ENCODE measurements around the gene SRPRA.
"Not testable (repeated sequence)": the region's sequence is repeated elsewhere in the genome, so short reads cannot be mapped to it uniquely, and the experiment has no call there.

Gene SRPRA
- total RNA-seq, result 56.1 to 173 (median 87.9) reads per million in 18 experiments

DNA sequence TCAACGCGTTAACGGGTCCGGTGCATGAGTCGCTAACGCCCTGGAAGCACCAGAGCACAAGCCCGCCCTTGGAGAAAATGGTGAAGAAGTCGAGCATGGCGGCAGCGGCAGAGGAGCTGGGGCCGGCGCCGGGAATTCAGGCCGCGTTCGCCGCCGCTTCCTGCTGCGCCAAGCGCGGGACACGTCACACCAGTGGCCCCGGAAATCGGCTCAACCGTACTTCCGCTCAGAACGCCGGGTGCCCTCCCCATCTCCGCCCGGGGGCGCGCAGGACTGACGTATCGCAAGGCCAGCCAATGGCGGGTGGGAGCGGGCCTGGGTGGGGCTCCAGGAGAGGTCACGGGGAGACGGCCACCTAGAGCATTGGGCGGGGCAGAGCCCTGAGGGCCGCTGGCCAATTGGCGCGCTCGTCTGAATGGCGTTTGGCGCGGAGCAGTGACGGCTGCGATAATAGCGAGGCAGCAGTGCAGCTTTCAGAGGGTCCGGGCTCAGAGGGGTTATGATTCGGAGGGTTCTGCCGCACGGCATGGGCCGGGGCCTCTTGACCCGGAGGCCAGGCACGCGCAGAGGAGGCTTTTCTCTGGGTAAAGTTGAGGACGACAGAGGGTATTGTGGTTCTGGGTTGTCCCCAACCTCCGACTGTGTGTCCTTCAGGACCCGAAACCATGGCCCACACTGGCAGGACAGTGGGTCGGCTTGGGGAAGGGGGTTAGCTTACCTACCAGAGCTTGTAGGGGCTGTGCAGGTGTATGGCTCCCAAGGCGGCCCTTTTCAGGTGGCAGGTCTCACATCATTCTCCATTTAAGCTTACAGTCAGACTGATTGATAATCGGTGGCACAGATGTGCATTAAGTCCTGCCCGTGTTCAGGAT lies at the start of gene SRPRA, which contains the start of gene FOXRED1:
Gene SRPRA, minus strand, starts transcription at position 188 of the 872 bp plus-strand sequence. Its CDS starts 91 bp downstream, at position 97.
Gene FOXRED1, plus strand, starts transcription at position 447 of the 872 bp plus-strand sequence. Its CDS starts 53 bp downstream, at position 500.
- peak; percentile 99 to 100 for DNase-seq

GRCh38 chr11:126317756-126318573 lies 49.3 kb upstream of the SRPRA start:
- DNase-seq, result no peak

DNA sequence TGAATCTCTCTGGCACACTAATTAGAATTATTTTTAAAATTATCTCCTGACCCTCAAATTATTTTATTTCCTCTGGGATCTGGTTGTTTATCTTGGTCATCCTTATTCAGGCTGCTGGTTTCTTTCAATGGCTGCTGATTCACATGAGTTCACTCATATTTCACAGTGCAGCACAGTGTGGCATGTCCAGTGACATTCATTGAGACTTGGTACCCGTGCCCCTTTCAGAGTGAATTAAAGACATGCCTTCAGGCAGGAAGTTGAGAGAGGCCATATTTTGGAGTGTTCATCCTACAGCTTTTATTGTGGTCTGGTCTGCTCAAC lies 48.7 kb upstream of the SRPRA start:
- DNase-seq, result no peak

GRCh38 chr11:126313826-126314225 lies 45.1 kb upstream of the SRPRA start:
- no peak for DNase-seq

DNA sequence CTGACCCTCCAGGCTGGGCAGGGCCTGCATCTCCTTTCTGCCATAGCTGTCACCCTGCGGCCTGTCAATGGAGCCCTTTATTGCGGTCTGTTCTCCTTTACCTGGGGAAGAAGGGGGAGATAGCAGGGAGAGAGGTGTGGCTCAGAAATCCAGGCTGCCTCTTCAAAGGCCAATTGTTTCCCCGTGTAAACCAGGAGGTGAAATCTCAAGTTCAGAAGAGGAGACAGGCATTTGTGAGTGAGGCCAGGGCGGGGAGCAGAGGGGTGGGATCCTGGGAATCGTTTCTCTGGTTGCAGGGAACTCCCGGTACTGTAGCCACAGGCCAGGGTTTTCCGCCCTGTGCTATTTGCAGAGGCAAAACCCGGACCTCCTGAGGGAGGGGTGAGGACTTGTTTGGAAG lies 44.3 kb upstream of the SRPRA start:
- DNase-seq, result no peak

DNA sequence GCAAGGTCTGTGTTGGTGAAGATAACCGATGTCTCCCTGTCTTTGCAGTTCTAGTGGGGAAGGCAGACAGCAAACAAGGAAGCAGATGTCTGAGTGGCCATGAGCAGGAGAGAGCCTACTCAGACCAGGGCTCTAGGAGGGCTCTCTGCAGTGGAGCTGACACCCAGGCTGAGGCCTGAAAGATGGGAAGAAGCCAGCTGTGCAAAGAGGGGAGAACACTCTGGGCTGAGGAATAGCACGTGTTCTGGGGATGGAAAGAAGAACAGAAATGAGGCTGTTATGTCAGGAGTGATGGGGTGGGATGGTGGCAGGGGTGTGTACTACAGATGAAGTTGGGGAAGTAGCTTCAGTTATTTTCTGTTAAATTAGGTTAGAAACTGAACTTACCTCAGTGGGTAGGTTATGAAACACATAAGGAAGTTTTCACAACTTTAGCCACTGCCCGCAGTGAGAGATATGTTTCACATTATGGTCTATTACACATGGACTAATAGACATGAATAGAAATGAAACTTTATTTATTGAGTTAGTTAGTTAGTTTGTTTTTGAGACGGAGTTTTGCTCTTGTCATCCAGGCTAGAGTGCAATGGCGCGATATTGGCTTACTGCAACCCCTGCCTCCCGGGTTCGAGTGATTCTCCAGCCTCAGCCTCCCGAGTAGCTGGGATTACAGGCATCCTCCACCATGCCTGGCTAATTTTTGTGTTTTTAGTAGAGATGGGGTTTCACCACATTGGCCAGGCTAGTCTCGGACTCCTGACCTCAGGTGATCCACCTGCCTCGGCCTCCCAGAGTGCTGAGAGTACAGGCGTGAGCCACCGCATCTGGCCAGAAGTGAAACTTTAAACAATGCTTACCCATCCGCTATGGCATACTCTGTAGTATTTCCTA lies 43.0 kb upstream of the SRPRA start:
- peak; percentile 72 to 88 for DNase-seq

- DNase-seq, result no peak
Measured at GRCh38 chr11:126310992-126311310, 42.3 kb upstream of the SRPRA start.

- peak; percentile 68 for DNase-seq
Measured at GRCh38 chr11:126310200-126310991, 41.7 kb upstream of the SRPRA start.

GRCh38 chr11:126308771-126309170 lies 40.1 kb upstream of the SRPRA start:
- not testable (repeated sequence) for DNase-seq

DNA sequence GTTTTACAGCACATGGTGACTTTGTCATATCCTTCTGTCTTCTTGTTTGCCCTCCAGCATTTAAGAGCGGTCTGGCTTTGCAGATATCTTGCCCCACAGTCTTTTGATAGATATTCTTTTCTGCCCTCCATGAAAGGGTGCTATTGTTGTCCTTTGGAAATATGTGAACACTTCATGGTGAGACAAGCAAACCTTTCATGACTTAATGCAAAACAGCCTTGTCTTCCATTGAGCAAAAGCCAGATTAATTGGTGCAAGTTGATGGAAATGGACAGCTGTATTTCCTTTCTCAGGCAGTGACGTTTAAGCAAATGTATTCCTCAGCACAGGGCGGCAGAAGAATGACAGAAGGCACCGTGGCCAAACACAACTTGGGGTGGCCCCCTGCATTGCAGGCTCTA lies 39.6 kb upstream of the SRPRA start:
- DNase-seq, result no peak

GRCh38 chr11:126307706-126308105 lies 39.0 kb upstream of the SRPRA start:
- DNase-seq, result peak; percentile 34 to 38

- no peak for DNase-seq
Measured at GRCh38 chr11:126305699-126306098, 37.0 kb upstream of the SRPRA start.

DNA sequence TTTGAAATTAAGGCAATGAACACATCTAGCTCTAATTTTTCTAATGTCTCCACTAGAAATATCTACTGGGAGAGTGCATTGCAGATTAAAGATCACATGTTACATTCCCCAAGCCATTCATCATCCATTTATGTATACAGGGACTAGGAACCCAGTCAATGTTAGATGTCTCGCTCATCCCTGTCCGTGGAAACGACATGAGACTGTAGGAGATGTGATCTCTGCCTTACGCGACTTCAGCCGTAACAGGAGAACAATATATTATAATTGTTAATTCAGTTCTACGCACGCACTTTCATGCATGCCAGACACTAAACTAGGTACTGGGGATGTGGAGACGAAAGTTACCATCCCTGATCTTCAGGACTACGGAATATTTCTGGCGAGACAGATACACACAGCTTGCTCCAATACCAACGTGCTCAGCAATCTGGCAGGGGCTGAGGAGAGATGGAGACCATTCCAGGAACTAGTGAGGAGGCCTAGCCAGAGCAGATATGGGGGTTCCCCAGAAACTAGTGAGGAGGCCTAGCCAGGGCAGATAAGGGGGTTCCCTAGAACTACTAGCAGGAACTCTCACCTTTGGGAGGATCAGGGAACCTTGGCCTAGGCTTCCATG lies 35.9 kb upstream of the SRPRA start:
- DNase-seq, result no peak

GRCh38 chr11:126303623-126304456 lies 35.1 kb upstream of the SRPRA start, which contains the start of gene DCPS:
Gene DCPS (plus strand): TSS chr11:126304060. CDS start chr11:126304081, 21 bp downstream.
- peak; percentile 89 to 92 for DNase-seq

- no peak for DNase-seq
Measured at GRCh38 chr11:126297004-126297403, 28.3 kb upstream of the SRPRA start.

DNA sequence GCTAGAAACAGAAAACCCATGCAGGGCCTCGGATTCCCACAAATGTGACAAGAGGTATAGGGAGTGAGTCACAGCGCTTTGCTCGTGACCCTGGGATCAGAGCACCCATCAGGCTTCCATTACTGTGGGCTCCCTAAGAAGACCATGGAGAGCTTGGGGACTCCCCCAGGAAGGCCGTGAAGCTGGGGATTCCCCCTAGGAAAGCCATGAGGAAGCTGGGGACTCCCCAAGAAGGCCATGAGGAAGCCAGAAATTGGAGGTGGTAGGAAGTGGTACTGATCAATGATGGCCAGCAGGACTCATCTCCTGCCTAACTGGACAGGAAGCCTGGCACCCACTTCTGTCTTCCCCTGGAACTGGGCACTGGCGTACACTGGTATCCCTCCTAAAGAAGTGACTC lies 25.0 kb upstream of the SRPRA start:
- DNase-seq, result peak in 1 of 2 donors; percentile 45

DNA sequence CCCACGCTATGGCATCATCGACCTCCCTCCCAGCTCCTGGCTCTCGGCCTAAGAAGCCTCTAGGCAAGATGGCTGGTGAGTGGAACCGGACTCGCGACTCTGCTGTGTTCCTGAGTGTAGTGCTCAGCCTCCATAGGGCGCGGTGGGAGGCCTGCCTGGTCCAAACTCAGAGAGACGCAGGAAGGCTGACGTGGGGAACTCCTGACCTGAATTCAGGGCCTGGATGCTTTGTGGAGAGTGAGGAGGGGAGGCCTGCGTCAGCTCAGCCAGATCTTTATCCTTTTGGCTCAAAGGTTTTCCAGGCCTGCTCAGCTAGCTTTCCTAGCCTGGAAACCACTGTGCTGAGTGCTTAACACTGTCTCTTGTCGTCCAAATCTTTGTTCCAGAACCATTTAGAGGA lies 22.2 kb upstream of the SRPRA start:
- DNase-seq, result no peak

- DNase-seq, result no peak
Measured at GRCh38 chr11:126288237-126288636, 19.5 kb upstream of the SRPRA start.

GRCh38 chr11:126284829-126285228 lies 16.1 kb upstream of the SRPRA start:
- DNase-seq, result peak; percentile 76 to 81

Measured in inflammatory macrophage (primary cell).